ENCODE measurements around the gene LATS2. TPM values are rescaled to one million over a fixed set of nuclear protein-coding genes. Genes with fewer than 3 reads are reported as not detected.
"Not testable (repeated sequence)": the region's sequence is repeated elsewhere in the genome, so short reads cannot be mapped to it uniquely, and the experiment has no call there.

LATS2 gene
- total and polyA plus RNA-seq, 9 donors, result 7.3 to 25.7 (median 17.7) TPM

DNA sequence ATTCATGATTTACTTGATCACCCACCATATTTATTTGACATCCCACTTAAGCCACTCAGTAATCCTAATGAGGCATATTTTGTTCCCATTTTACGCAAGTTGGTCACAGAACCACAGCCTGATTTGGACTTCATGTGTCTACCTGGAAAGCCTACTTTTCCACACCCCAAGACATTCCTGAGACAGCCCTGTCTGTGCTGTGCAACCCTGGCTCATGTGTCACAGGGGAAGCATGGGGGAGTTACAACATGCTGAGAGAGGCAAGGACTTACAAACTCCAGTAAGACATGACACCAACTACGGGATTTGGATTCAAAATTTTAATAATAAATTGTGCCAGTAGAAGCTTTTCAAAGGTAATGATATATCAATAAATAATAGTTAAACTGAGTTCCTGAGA, 88.7 kb downstream of the LATS2 start:
- DNase-seq, result no peak
- H3K9me3 ChIP-seq (replicated peaks; ENCODE audit: control insufficient read depth, low read depth, low read length), result peaks cover 2% of the 10 kb centered on the region
- H3K27me3 ChIP-seq (ENCODE audit: control insufficient read depth, insufficient read depth, low read length), result no peaks in the 10 kb centered on the region
- no CpG with 5 or more reads among the region's 2 CpGs for WGBS (ENCODE audit: insufficient coverage)
- H3K4me1 ChIP-seq (ENCODE audit: control insufficient read depth, insufficient read depth, low read length), result no peaks in the 10 kb centered on the region
- no peak overlapping the region for H3K4me3 ChIP-seq (ENCODE audit: low read length)
- peaks cover 34% of the 10 kb centered on the region for H3K36me3 ChIP-seq (ENCODE audit: control insufficient read depth, insufficient read depth, low read length)
- H3K27ac ChIP-seq (ENCODE audit: low read length), result no peak overlapping the region

DNA sequence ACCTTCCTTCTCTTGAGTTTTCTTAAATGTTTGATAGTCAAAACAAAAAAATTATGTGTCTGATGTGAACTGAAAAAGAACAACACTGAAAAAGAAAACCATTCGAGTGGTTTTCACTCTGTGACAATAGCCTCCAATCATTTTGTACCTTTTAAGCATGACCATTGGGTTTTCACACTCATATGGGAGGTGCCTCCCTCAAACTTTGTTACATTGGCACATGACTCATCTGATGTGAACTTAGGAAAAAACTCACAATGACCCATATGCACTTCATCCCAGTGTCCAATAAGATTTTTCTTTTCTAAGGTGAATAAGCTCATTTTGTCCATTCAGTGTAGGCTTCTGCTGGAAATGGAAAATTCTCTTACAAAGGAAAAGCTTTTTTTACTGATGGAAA, 92.2 kb downstream of the LATS2 start:
- H3K27ac ChIP-seq (ENCODE audit: low read length), result no peak overlapping the region
- no peaks in the 10 kb centered on the region for H3K9me3 ChIP-seq (replicated peaks; ENCODE audit: control insufficient read depth, low read depth, low read length)
- no peak for DNase-seq
- peaks cover 14% of the 10 kb centered on the region for H3K36me3 ChIP-seq (ENCODE audit: control insufficient read depth, insufficient read depth, low read length)
- H3K4me3 ChIP-seq (ENCODE audit: low read length), result no peak overlapping the region
- no peaks in the 10 kb centered on the region for H3K27me3 ChIP-seq (ENCODE audit: control insufficient read depth, insufficient read depth, low read length)
- no CpG with 5 or more reads among the region's 1 CpG for WGBS (ENCODE audit: insufficient coverage)
- no peaks in the 10 kb centered on the region for H3K4me1 ChIP-seq (ENCODE audit: control insufficient read depth, insufficient read depth, low read length)

DNA sequence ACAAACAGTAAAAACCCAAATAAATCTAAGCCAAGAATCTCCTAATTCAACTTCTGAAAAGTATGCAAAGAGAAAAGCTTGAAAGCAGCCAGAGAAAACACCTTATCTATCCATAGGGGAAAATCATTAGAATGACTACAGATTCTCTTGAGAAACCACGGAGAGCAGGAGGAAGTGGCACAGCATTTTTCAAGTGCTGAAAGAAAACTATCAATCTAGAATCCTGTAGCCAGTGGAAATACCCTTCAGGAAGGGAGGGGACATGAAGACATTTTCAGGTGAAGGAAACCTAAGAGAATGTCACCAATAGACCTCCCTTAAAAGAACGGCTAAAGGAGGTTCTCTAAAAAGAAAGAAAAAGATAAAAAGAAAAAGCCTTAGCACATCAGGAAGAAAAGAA, 92.6 kb downstream of the LATS2 start:
- H3K27me3 ChIP-seq (ENCODE audit: control insufficient read depth, insufficient read depth, low read length), result no peaks in the 10 kb centered on the region
- H3K4me1 ChIP-seq (ENCODE audit: control insufficient read depth, insufficient read depth, low read length), result no peaks in the 10 kb centered on the region
- no peaks in the 10 kb centered on the region for H3K9me3 ChIP-seq (replicated peaks; ENCODE audit: control insufficient read depth, low read depth, low read length)
- peaks cover 11% of the 10 kb centered on the region for H3K36me3 ChIP-seq (ENCODE audit: control insufficient read depth, insufficient read depth, low read length)
- DNase-seq, result no peak
- no peak overlapping the region for H3K4me3 ChIP-seq (ENCODE audit: low read length)
- H3K27ac ChIP-seq (ENCODE audit: low read length), result no peak overlapping the region
- WGBS (ENCODE audit: insufficient coverage), result no CpG with 5 or more reads among the region's 2 CpGs

DNA sequence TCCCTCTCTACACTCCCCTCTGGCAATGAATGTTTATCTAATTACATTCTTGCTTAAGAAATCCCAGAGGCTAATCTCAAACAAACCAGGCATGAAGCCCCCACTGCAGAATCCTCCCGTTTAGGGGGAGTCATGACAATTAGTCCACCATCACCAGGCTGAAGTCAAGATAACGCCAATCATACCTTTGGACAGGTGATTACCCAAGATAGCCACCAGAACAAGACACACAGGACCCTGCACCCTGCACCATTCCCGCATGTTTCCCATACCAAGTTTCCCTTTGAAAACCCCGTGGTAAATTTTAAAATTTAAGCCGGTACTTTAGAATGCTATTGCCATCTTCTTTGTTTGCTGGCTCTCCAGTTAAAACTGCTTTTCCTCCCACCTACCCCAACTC, 94.0 kb downstream of the LATS2 start:
- WGBS (ENCODE audit: insufficient coverage), result 93% methylated on average over 5 of the region's 5 CpGs
- H3K36me3 ChIP-seq (ENCODE audit: control insufficient read depth, insufficient read depth, low read length), result peaks cover under 1% of the 10 kb centered on the region
- H3K27ac ChIP-seq (ENCODE audit: low read length), result no peak overlapping the region
- no peak for DNase-seq
- no peaks in the 10 kb centered on the region for H3K4me1 ChIP-seq (ENCODE audit: control insufficient read depth, insufficient read depth, low read length)
- no peak overlapping the region for H3K4me3 ChIP-seq (ENCODE audit: low read length)
- no peaks in the 10 kb centered on the region for H3K27me3 ChIP-seq (ENCODE audit: control insufficient read depth, insufficient read depth, low read length)
- no peaks in the 10 kb centered on the region for H3K9me3 ChIP-seq (replicated peaks; ENCODE audit: control insufficient read depth, low read depth, low read length)

DNA sequence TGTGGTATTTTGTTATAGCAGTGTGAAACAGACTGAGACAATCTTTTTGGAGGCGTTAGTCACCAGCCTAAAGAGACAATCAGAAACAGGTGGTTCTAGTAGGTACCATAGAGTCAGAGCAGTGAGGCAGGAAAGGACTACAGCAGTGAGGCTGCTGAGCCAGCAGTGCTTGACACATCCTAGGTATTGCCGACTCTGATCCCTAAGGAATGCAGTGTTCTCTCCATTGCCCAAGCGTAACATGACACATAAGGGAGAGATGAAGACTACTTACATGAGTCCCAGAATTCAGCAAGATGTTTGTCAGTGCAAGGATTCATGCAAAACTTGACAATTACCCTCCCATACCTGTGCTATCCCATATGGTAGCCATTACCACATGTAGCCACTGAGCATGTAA, 96.5 kb downstream of the LATS2 start:
- H3K4me1 ChIP-seq (ENCODE audit: control insufficient read depth, insufficient read depth, low read length), result no peaks in the 10 kb centered on the region
- no peak overlapping the region for H3K27ac ChIP-seq (ENCODE audit: low read length)
- H3K36me3 ChIP-seq (ENCODE audit: control insufficient read depth, insufficient read depth, low read length), result no peaks in the 10 kb centered on the region
- 67% methylated on average over 3 of the region's 3 CpGs for WGBS (ENCODE audit: insufficient coverage)
- no peaks in the 10 kb centered on the region for H3K9me3 ChIP-seq (replicated peaks; ENCODE audit: control insufficient read depth, low read depth, low read length)
- DNase-seq, result no peak
- H3K27me3 ChIP-seq (ENCODE audit: control insufficient read depth, insufficient read depth, low read length), result no peaks in the 10 kb centered on the region
- H3K4me3 ChIP-seq (ENCODE audit: low read length), result no peak overlapping the region

DNA sequence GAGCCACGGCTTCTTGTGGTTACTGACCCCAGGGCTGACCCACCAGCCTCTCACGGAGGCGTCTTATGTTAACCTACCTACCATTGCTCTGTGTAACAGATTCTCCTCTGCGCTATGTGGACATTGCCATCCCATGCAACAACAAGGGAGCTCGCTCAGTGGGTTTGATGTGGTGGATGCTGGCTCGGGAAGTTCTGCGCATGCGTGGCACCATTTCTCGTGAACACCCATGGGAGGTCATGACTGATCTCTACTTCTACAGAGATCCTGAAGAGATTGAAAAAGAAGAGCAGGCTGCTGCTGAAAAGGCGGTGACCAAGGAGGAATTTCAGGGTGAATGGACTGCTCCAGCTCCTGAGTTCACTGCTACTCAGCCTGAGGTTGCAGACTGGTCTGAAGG, 99.7 kb downstream of the LATS2 start:
- H3K36me3 ChIP-seq (ENCODE audit: control insufficient read depth, insufficient read depth, low read length); DNase-seq; H3K9me3 ChIP-seq (replicated peaks; ENCODE audit: control insufficient read depth, low read depth, low read length); H3K4me3 ChIP-seq (ENCODE audit: low read length); H3K27ac ChIP-seq (ENCODE audit: low read length); H3K27me3 ChIP-seq (ENCODE audit: control insufficient read depth, insufficient read depth, low read length); H3K4me1 ChIP-seq (ENCODE audit: control insufficient read depth, insufficient read depth, low read length): not testable (repeated sequence)
- WGBS (ENCODE audit: insufficient coverage), result 70% methylated on average over 2 of the region's 10 CpGs

DNA sequence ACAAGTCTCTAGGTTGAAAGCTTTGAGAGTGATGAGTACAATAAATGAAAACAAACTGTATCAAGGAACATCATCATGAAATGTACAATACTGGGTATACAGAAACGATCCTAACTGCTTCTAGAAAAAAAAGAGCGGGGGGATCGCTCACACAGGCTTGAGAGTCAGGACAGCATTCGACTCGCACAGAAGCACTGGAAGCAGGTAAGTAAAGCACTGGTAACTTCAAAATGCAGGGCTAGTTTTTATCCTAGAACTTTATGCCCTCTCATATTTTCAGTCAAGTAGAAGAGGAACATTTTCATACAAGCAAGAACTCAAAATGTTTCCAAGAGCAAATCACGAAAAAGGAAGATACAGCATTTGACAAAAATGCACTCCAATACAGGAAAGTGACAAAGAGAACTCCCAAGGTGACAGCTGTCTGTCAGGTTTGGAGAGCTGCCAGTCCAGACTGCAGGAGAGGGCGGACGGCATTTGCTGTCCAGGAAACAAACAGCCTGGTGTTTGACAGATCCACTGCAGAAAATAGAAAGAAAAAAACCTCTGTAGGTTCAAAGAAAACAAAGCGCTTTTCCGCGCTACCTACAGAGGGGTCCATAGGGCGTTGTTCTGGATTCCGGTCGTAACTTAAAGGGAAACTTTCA, 100.6 kb downstream of the LATS2 start:
- 0% methylated on average over 1 of the region's 14 CpGs for WGBS (ENCODE audit: insufficient coverage)
- Histone ChIP-seq H3K36me3 (ENCODE audit: control insufficient read depth, insufficient read depth, low read length) (no peaks in the 10 kb centered on the region), H3K4me1 (ENCODE audit: control insufficient read depth, insufficient read depth, low read length) (no peaks in the 10 kb centered on the region), H3K9me3 (replicated peaks; ENCODE audit: control insufficient read depth, low read depth, low read length) (no peaks in the 10 kb centered on the region), H3K4me3 (ENCODE audit: low read length) (no peak overlapping the region), H3K27me3 (ENCODE audit: control insufficient read depth, insufficient read depth, low read length) (no peaks in the 10 kb centered on the region), H3K27ac (ENCODE audit: low read length) (no peak overlapping the region)
- peak; percentile 23 for DNase-seq

DNA sequence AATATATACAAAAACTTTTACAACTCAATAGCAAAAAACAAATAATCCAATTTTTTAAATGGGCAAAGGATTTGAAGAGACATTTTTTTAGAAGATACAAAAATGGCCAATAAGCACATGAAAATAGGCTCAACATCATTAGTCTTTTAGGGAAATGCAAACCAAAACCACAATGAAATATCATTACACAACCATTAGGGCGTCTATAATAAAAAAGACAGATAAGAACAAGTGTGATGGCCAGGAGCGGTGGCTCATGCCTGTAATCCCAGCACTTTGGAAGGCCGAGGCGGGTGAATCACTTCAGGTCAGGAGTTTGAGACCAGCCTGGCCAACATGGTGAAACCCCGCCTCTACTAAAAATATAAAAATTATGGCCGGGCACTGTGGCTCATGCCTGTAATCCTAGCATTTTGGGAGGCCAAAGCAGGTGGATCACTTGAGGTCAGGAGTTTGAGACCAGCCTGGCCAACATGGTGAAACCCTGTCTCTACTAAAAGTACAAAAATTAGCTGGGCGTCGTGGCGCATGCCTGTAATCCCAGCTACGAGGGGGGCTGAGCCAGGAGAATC, 104.3 kb downstream of the LATS2 start:
- not testable (repeated sequence) for H3K27ac ChIP-seq (ENCODE audit: low read length); H3K27me3 ChIP-seq (ENCODE audit: control insufficient read depth, insufficient read depth, low read length); DNase-seq; H3K9me3 ChIP-seq (replicated peaks; ENCODE audit: control insufficient read depth, low read depth, low read length); H3K36me3 ChIP-seq (ENCODE audit: control insufficient read depth, insufficient read depth, low read length); H3K4me3 ChIP-seq (ENCODE audit: low read length); H3K4me1 ChIP-seq (ENCODE audit: control insufficient read depth, insufficient read depth, low read length)
- 95% methylated on average over 10 of the region's 10 CpGs for WGBS (ENCODE audit: insufficient coverage)

DNA sequence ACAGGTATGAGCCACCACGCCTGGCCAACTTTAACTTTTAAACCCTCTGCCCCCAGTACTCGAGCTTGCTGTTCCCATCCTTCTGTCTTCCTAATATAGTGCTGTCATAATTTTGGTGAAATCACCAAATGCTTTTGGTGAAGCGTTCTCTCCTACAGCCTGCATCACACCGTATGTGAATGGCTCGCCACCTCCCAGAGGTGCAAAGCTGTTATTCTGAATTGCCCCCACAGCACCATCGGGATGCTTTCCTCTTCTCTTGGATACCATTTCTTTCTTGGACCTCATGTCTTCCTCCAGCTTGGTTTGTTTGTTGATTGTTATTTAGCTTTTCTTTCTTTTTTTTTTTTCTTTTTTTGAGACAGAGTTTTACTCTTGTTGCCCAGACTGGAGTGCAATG, 105.9 kb downstream of the LATS2 start:
- Histone ChIP-seq H3K27ac (ENCODE audit: low read length) (no peak overlapping the region), H3K27me3 (ENCODE audit: control insufficient read depth, insufficient read depth, low read length) (no peaks in the 10 kb centered on the region), H3K36me3 (ENCODE audit: control insufficient read depth, insufficient read depth, low read length) (no peaks in the 10 kb centered on the region), H3K4me3 (ENCODE audit: low read length) (no peak overlapping the region), H3K4me1 (ENCODE audit: control insufficient read depth, insufficient read depth, low read length) (no peaks in the 10 kb centered on the region), H3K9me3 (replicated peaks; ENCODE audit: control insufficient read depth, low read depth, low read length) (no peaks in the 10 kb centered on the region)
- DNase-seq, result no peak
- no CpG with 5 or more reads among the region's 6 CpGs for WGBS (ENCODE audit: insufficient coverage)

DNA sequence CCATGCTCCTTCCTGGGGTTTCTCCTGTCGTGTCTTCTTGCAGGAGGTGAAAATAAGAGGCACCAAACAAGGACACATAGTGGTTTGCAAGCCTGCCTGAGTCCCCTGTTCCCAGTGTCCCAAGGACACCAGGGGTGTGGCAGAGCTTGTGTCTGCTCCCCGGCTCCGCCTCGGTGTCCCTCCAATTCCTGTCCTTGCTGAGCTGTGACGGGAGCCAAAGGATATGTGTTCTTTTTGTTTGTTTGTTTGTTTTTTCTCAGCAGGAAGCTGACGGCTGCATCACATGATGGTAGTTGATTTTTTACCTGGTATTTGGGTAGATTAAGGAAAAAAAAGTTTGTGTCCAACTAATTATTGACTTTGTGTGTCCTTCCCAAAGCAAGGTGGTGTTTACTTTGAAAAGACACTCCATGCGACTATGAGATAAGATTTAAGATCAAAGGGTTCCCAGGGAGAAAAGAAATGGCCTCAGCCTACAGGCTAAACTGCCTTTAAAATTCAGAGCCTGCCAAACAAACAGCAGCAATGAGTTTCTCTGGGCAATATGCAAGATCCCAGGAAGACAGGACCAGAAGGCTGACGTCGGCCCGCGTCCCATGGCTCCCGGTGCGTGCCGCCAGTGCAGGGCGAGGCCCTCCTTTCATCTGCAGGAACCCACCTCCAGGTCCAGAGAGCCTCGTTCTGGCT, 108.0 kb downstream of the LATS2 start:
- H3K36me3 ChIP-seq (ENCODE audit: control insufficient read depth, insufficient read depth, low read length), result no peaks in the 10 kb centered on the region
- 66% methylated on average over 11 of the region's 16 CpGs for WGBS (ENCODE audit: insufficient coverage)

More for the DNA sequence above, 108.0 kb downstream of the LATS2 start:
- H3K27ac ChIP-seq (ENCODE audit: low read length), result no peak overlapping the region
- no peaks in the 10 kb centered on the region for H3K9me3 ChIP-seq (replicated peaks; ENCODE audit: control insufficient read depth, low read depth, low read length)
- no peaks in the 10 kb centered on the region for H3K4me1 ChIP-seq (ENCODE audit: control insufficient read depth, insufficient read depth, low read length)
- DNase-seq, result no peak
- no peaks in the 10 kb centered on the region for H3K27me3 ChIP-seq (ENCODE audit: control insufficient read depth, insufficient read depth, low read length)
- no peak overlapping the region for H3K4me3 ChIP-seq (ENCODE audit: low read length)

All from muscle of leg (tissue), 11 donors.